IMR-90 (cell line): Measurements from ENCODE around the gene TSPAN17. TPM values are rescaled to one million over a fixed set of nuclear protein-coding genes. Genes with fewer than 3 reads are reported as not detected.

Source experiments
- ATAC-seq: fragments of 200-7000 bp; cut with Tn5 transposase; 2 replicates; pipeline ENCODE4 v1.9.1; 2020; ENCODE audit warnings: low read depth, mild to moderate bottlenecking, moderate library complexity
- BruUV-seq: library from RNA; stranded (reverse); fragments of 400-500 nt; replicated peaks from 2 replicates; lab custom pipeline; 2021; lab: Mats Ljungman, UMichigan
- CTCF ChIA-PET: fragments of 300-600 bp; formaldehyde crosslinking; extraction: SDS; loops from one replicate; lab custom pipeline; 2021; ENCODE audit warnings: antibody characterized with exemption; lab: Yijun Ruan, JAX
- POLR2A ChIA-PET: fragments of 300-600 bp; sonication (Branson Sonifier 250); formaldehyde crosslinking; loops from one replicate; lab custom pipeline; 2022; ENCODE audit warnings: antibody characterized with exemption; ENCODE audit not compliant: unreplicated experiment; lab: Charles Lee
- DNase-seq: peaks from one replicate; pipeline ENCODE4 v3.0.0; 2013
- H2AFZ ChIP-seq: replicated peaks from 2 replicates; pipeline ENCODE3; 2013; ENCODE audit warnings: low read length, mild to moderate bottlenecking; ENCODE audit not compliant: poor library complexity
- H2AK5ac ChIP-seq: 2 replicates; pipeline ENCODE4 v1.6.1; 2013; ENCODE audit warnings: low read depth, low read length, inconsistent platforms
- H2AK9ac ChIP-seq: replicated peaks from 2 replicates; pipeline ENCODE3; 2013; ENCODE audit warnings: mild to moderate bottlenecking, low read depth, low read length, moderate library complexity; ENCODE audit not compliant: poor library complexity
- H2BK120ac ChIP-seq: 2 replicates; pipeline ENCODE4 v1.6.1; 2013; ENCODE audit warnings: low read depth, low read length, inconsistent platforms
- H2BK15ac ChIP-seq: 3 replicates; pipeline ENCODE4 v1.6.1; 2013; ENCODE audit warnings: low read depth, low read length, inconsistent platforms
- H2BK20ac ChIP-seq: 2 replicates; pipeline ENCODE4 v1.6.1; 2013; ENCODE audit warnings: low read depth, mild to moderate bottlenecking, inconsistent platforms, low read length, moderate library complexity
- H2BK5ac ChIP-seq: 2 replicates; pipeline ENCODE4 v1.6.1; 2013; ENCODE audit warnings: mild to moderate bottlenecking, low read depth, low read length, inconsistent platforms; ENCODE audit not compliant: poor library complexity, severe bottlenecking
- H3K14ac ChIP-seq: replicated peaks from 2 replicates; pipeline ENCODE4 v1.6.1; 2013; ENCODE audit warnings: low read depth, low read length, inconsistent platforms
- H3K18ac ChIP-seq: 2 replicates; pipeline ENCODE4 v1.6.1; 2013; ENCODE audit warnings: low read depth, low read length, control low read depth
- H3K23ac ChIP-seq: 2 replicates; pipeline ENCODE4 v1.6.1; 2013; ENCODE audit warnings: low read depth, low read length, inconsistent platforms
- H3K27ac ChIP-seq: 2 replicates; pipeline ENCODE4 v1.5.1; 2013; ENCODE audit warnings: mild to moderate bottlenecking, control low read depth, low read length; ENCODE audit not compliant: insufficient read depth
- H3K27me3 ChIP-seq: 2 replicates; pipeline ENCODE4 v1.6.1; 2013; ENCODE audit warnings: low read length; ENCODE audit not compliant: control insufficient read depth, insufficient read depth
- H3K36me3 ChIP-seq: 2 replicates; pipeline ENCODE4 v1.6.1; 2013; ENCODE audit warnings: low read length, mixed read lengths; ENCODE audit not compliant: control insufficient read depth, insufficient read depth
- H3K4ac ChIP-seq: 2 replicates; pipeline ENCODE4 v1.6.1; 2013; ENCODE audit warnings: low read depth, low read length, inconsistent platforms
- H3K4me1 ChIP-seq: 2 replicates; pipeline ENCODE4 v1.6.1; 2013; ENCODE audit warnings: low read length, mixed read lengths; ENCODE audit not compliant: control insufficient read depth, insufficient read depth
- H3K4me2 ChIP-seq: 2 replicates; pipeline ENCODE4 v1.6.1; 2013; ENCODE audit warnings: low read depth, mild to moderate bottlenecking, control low read depth, low read length, moderate library complexity
- H3K4me3 ChIP-seq: 2 replicates; pipeline ENCODE4 v1.5.1; 2013; ENCODE audit warnings: low read depth, mild to moderate bottlenecking, control low read depth, low read length, moderate library complexity; ENCODE audit not compliant: insufficient read depth
- H3K56ac ChIP-seq: 2 replicates; pipeline ENCODE4 v1.6.1; 2013; ENCODE audit warnings: low read length, inconsistent platforms; ENCODE audit not compliant: insufficient read depth; ENCODE audit errors: extremely low read depth
- H3K79me1 ChIP-seq, 2 experiments: 2 replicates each; pipeline ENCODE4 v1.6.1; 2013; ENCODE audit warnings: low read length in 2 of 2, inconsistent platforms in 1 of 2, low read depth in 1 of 2
- H3K9ac ChIP-seq: 2 replicates; pipeline ENCODE4 v1.6.1; 2013; ENCODE audit warnings: low read depth, low read length, control low read depth
- H3K9me1 ChIP-seq: 2 replicates; pipeline ENCODE4 v1.6.1; 2013; ENCODE audit warnings: low read length, inconsistent platforms; ENCODE audit not compliant: insufficient read depth
- H3K9me3 ChIP-seq: 2 replicates; pipeline ENCODE4 v1.6.1; 2013; ENCODE audit warnings: low read length; ENCODE audit not compliant: control insufficient read depth, insufficient read depth
- H4K20me1 ChIP-seq: 2 replicates; pipeline ENCODE4 v1.6.1; 2013; ENCODE audit warnings: low read length, inconsistent platforms; ENCODE audit not compliant: insufficient read depth
- H4K5ac ChIP-seq: 2 replicates; pipeline ENCODE4 v1.6.1; 2013; ENCODE audit warnings: mild to moderate bottlenecking, low read depth, low read length, control low read depth
- H4K8ac ChIP-seq, 2 experiments: 2 replicates each; pipeline ENCODE4 v1.6.1; 2013; ENCODE audit warnings: low read depth in 2 of 2, low read length in 2 of 2, control low read depth in 1 of 2, inconsistent platforms in 1 of 2
- H4K91ac ChIP-seq: 2 replicates; pipeline ENCODE4 v1.6.1; 2013; ENCODE audit warnings: low read depth, low read length, inconsistent platforms; ENCODE audit not compliant: insufficient read depth
- MAZ ChIP-seq: IDR thresholded peaks from 2 replicates; pipeline ENCODE4 v1.6.1; 2012; ENCODE audit warnings: low read depth, mild to moderate bottlenecking, low read length, improper control_type of control experiment, moderate library complexity, borderline replicate concordance
- MXI1 ChIP-seq: IDR thresholded peaks from 2 replicates; pipeline ENCODE4 v1.6.1; 2012; ENCODE audit warnings: low read depth, mild to moderate bottlenecking, low read length, moderate library complexity, borderline replicate concordance
- RCOR1 ChIP-seq: IDR thresholded peaks from 2 replicates; pipeline ENCODE4 v1.6.1; 2012; ENCODE audit warnings: mild to moderate bottlenecking, low read length, improper control_type of control experiment; ENCODE audit not compliant: insufficient replicate concordance
- WGBS, 2 experiments: methylation state at CpG; one replicate each; pipeline versions ENCODE4 v1.1.5 to v1.1.7; 2013; ENCODE audit warnings: missing lambda C conversion rate in 2 of 2; ENCODE audit not compliant: insufficient read length in 1 of 2; ENCODE audit errors: extremely low coverage in 2 of 2; 5-methylcytosine and 5-hydroxymethylcytosine counted together
- dilution Hi-C: fragments of 300-500 bp; cut with HindIII; formaldehyde crosslinking; loops from one replicate; pipeline ENCODE4 v1.14.3; 2018; ENCODE audit warnings: low sequenced_read_pairs; ENCODE audit not compliant: unreplicated experiment
- in situ Hi-C: fragments of 300-500 bp; cut with MboI; formaldehyde crosslinking; loops from 3 replicates; pipeline ENCODE4 v1.14.3; 2019; ENCODE audit warnings: low sequenced_read_pairs, inconsistent platforms, mixed read lengths
- intact Hi-C: fragments of 100-400 bp; cut with micrococcal nuclease; formaldehyde crosslinking; loops from 2 replicates; pipeline ENCODE4 v1.10.0; 2022
- polyA plus RNA-seq, 3 experiments: library from polyadenylated mRNA; depleted of rRNA; stranded (reverse); fragments of >200 nt; gene quantifications; 2 replicates each; pipeline ENCODE4 v1.2.3, GENCODE V29; 2012; ENCODE audit warnings: low replicate concordance in 1 of 3
- total RNA-seq: library from RNA; depleted of rRNA; stranded (reverse); fragments of >200 nt; gene quantifications from 2 replicates; pipeline ENCODE4 v1.2.3, GENCODE V29; 2012

Gene TSPAN17
- total and polyA plus RNA-seq, 2 of the 4 experiments (the other 2 are of a cell fraction), result 34.2 to 41.6 TPM

DNA sequence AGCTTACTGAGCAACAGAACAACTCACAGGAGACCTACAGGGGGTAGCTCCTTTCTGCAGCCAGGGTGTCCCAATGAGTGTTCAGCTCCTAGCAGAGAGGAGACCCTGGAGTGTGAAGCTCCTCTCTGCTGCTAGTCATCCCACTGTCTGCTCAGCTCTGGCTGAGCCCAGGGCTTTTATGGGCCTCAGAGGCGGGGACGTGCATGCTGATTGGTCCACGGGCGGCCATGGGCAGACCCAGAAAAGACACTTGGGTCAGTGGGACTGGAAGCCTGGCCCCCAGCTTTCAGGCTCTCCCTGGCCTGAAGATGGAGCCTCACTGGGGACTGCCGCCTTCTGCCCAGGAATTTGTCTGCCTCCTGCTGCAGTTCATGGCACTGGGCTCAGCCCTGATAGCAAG, 40.6 kb downstream of the TSPAN17 start:
- H2BK5ac ChIP-seq, result no peak overlapping the region
- intact Hi-C loops, result no loop called here
- WGBS, 2 experiments, result 65% methylated on average over 2 of the region's 5 CpGs; no CpG with 5 or more reads in 1 of the 2 experiments
- H4K20me1 ChIP-seq, result no peaks in the 10 kb centered on the region
- no peak overlapping the region for H3K56ac ChIP-seq
- no peak overlapping the region for H2AK9ac ChIP-seq
- H3K79me1 ChIP-seq, result no peaks in the 10 kb centered on the region
- H3K36me3 ChIP-seq, result no peaks in the 10 kb centered on the region
- no peak overlapping the region for H3K4me2 ChIP-seq
- no peak overlapping the region for H2AK5ac ChIP-seq
- no peak overlapping the region for H3K4ac ChIP-seq
- DNase-seq, result no peak
- H3K9ac ChIP-seq, result no peak overlapping the region
- in situ Hi-C loops, result no loop called here
- H2AFZ ChIP-seq, result no peak overlapping the region
- H3K27me3 ChIP-seq, result peaks cover 43% of the 10 kb centered on the region
- no peak overlapping the region for H2BK20ac ChIP-seq
- no peaks in the 10 kb centered on the region for H3K4me1 ChIP-seq
- no peak overlapping the region for H3K27ac ChIP-seq
- dilution Hi-C loops, result no loop called here
- H4K8ac ChIP-seq, result no peak overlapping the region
- BruUV-seq, result no TSS peak
- no peak for TF ChIP-seq MXI1
- TF ChIP-seq RCOR1, result no peak
- no peak for TF ChIP-seq MAZ
- no peak overlapping the region for H2BK120ac ChIP-seq
- no peak overlapping the region for H4K5ac ChIP-seq
- CTCF ChIA-PET, result no interaction called here
- no peak overlapping the region for H3K14ac ChIP-seq
- H3K18ac ChIP-seq, result no peak overlapping the region
- POLR2A ChIA-PET, result no interaction called here
- no peak overlapping the region for H4K91ac ChIP-seq
- no peak for ATAC-seq
- H2BK15ac ChIP-seq, result no peak overlapping the region
- no peaks in the 10 kb centered on the region for H3K9me1 ChIP-seq
- H3K9me3 ChIP-seq, result peaks cover 6% of the 10 kb centered on the region; the same call in 1 of the 2 replicates
- no peak overlapping the region for H3K23ac ChIP-seq
- no peak overlapping the region for H3K4me3 ChIP-seq
